ENCODE measurements around the gene CSAD. TPM values are rescaled to one million over a fixed set of nuclear protein-coding genes. Genes with fewer than 3 reads are reported as not detected.

The CSAD gene
- total and polyA plus RNA-seq, 2 donors (not counting 3 experiments of a cell fraction or from before 2014, with no cell fraction given) = 21.1 to 24.4 TPM

DNA sequence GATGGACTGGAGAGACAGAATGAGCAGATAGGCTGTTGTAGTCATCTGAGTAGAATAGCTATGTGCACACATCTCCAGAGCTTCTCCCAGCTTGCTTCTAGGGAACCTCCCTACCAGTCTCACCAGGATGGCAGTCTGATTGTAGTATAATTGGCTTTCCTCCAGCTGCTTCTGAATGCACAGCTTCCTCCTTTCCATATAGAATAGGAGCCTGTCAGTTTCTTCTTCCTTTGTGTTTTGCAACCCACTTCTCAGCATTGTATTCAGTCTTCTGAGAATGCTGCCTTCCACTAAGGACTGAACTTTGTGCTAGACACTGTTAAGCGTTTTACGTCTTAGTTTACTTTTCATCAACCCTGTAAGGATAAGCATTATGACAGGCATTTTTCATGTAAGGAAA lies 2.2 kb upstream of the CSAD start:
- CTCF ChIA-PET = interaction anchor here (1.2 to 5.6 kb wide), 4 partner anchors 15 to 116 kb away, joined by 3 to 36 read pairs (median 32); no protein-coding TSS in a partner anchor
- TF ChIP-seq POLR2A (IDR thresholded peaks at IDR 0.05; ENCODE audit: low read depth, low read length) = peak; percentile 27
- TF ChIP-seq JUN (IDR thresholded peaks at IDR 0.05; ENCODE audit: borderline replicate concordance, insufficient read depth, insufficient read length, low read depth) = no peak
- TF ChIP-seq, protein P1, sequence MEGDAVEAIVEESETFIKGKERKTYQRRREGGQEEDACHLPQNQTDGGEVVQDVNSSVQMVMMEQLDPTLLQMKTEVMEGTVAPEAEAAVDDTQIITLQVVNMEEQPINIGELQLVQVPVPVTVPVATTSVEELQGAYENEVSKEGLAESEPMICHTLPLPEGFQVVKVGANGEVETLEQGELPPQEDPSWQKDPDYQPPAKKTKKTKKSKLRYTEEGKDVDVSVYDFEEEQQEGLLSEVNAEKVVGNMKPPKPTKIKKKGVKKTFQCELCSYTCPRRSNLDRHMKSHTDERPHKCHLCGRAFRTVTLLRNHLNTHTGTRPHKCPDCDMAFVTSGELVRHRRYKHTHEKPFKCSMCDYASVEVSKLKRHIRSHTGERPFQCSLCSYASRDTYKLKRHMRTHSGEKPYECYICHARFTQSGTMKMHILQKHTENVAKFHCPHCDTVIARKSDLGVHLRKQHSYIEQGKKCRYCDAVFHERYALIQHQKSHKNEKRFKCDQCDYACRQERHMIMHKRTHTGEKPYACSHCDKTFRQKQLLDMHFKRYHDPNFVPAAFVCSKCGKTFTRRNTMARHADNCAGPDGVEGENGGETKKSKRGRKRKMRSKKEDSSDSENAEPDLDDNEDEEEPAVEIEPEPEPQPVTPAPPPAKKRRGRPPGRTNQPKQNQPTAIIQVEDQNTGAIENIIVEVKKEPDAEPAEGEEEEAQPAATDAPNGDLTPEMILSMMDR (IDR thresholded peaks at IDR 0.05; ENCODE audit: extremely low read depth in 1 of 2, insufficient read depth in 1 of 2, low read depth in 1 of 2, low read length in 2 of 2) = no peak
- no peak for TF ChIP-seq GATA2 (IDR thresholded peaks at IDR 0.05; ENCODE audit: insufficient read depth, insufficient read length, low read depth, low read length)
- peak; percentile 26 for DNase-seq (ENCODE audit: low read depth, low spot score)
- Histone ChIP-seq H2AFZ (ENCODE audit: low read depth, low read length) (no peak overlapping the region), H3K4me2 (ENCODE audit: insufficient read depth, low read length) (peak overlapping the region; percentile 13), H4K20me1 (replicated peaks; ENCODE audit: control insufficient read depth, extremely low read depth, insufficient read depth, low read length) (no peaks in the 10 kb centered on the region), H3K36me3 (ENCODE audit: control insufficient read depth in 2 of 2, extremely low read depth in 1 of 2, insufficient read depth in 2 of 2, low read length in 2 of 2) (peaks cover 25 to 27% of the 10 kb centered on the region in 2 experiments), H3K9me3 (replicated peaks; ENCODE audit: control insufficient read depth, insufficient read depth, low read length) (no peaks in the 10 kb centered on the region), H3K9me1 (replicated peaks; ENCODE audit: control insufficient read depth, extremely low read depth, insufficient read depth, low read length) (no peaks in the 10 kb centered on the region), H3K4me1 (ENCODE audit: control insufficient read depth, extremely low read depth, insufficient read depth, low read length) (peaks cover 22% of the 10 kb centered on the region), H3K4me3 (replicated peaks in 1 of 3; ENCODE audit: insufficient read depth in 1 of 3, low read depth in 1 of 3, low read length in 3 of 3) (no peak overlapping the region), H3K27me3 (ENCODE audit: control insufficient read depth in 2 of 2, insufficient read depth in 2 of 2, low read length in 2 of 2) (no peaks in the 10 kb centered on the region), H3K79me2 (ENCODE audit: control insufficient read depth, insufficient read depth, low read length) (peaks cover 20% of the 10 kb centered on the region), H3K9ac (replicated peaks; ENCODE audit: extremely low read depth, insufficient read depth, low read length) (no peak overlapping the region), H3K27ac (ENCODE audit: insufficient read depth, low read depth, low read length) (no peak overlapping the region)
- BruUV-seq (replicated peaks) = no TSS peak
- peak; percentile 15 for FAIRE-seq
- dilution Hi-C loops (cut with MboI; ENCODE audit: extremely low pct_ligation_motif_present, low sequenced_read_pairs) (loop anchor here (10.0 kb wide), 1 partner anchor 48 kb away; no protein-coding TSS in a partner anchor), intact Hi-C loops (cut with micrococcal nuclease) (no loop called here)
- POLR2A ChIA-PET = no interaction called here

DNA sequence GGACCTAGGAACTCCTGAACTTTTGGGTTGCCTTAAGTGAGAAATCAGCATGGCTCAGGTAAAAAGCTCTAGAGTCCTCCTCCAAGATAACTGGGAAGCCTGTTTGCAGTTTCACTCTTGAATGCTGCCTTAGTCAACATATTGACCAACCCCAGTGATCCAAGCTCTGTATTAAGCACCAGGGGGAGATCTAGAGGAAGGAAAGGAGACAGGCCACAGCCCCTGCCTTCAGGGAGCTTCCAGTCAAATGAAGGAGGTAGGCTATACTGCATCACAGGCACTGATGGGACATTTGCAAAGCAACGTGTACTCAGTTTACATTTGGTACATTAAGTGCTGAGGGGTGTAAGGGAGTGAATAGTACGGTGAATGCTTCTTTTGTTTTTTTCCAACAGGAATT lies 1.2 kb upstream of the CSAD start:
- dilution Hi-C loops (cut with MboI; ENCODE audit: extremely low pct_ligation_motif_present, low sequenced_read_pairs) = loop anchor here (10.0 kb wide), 1 partner anchor 47 kb away; no protein-coding TSS in a partner anchor
- intact Hi-C loops (cut with micrococcal nuclease) = loop anchor here (2.0 kb wide), 2 partner anchors 23 to 103 kb away; partner anchors contain the start of gene SPRYD3
- H3K27ac ChIP-seq (ENCODE audit: insufficient read depth, low read depth, low read length) = no peak overlapping the region
- H3K9me1 ChIP-seq (replicated peaks; ENCODE audit: control insufficient read depth, extremely low read depth, insufficient read depth, low read length) = no peaks in the 10 kb centered on the region
- H3K4me1 ChIP-seq (ENCODE audit: control insufficient read depth, extremely low read depth, insufficient read depth, low read length) = peaks cover 22% of the 10 kb centered on the region
- ChIA-PET CTCF (interaction anchor here (1.2 to 5.6 kb wide), 6 partner anchors 8 to 115 kb away, joined by 3 to 36 read pairs (median 24); no protein-coding TSS in a partner anchor), POLR2A (no interaction called here)
- H3K9me3 ChIP-seq (replicated peaks; ENCODE audit: control insufficient read depth, insufficient read depth, low read length) = no peaks in the 10 kb centered on the region
- TF ChIP-seq EZH2 (IDR thresholded peaks at IDR 0.05; ENCODE audit: borderline replicate concordance, low read depth, low read length, severe bottlenecking) (no peak), MYC (IDR thresholded peaks at IDR 0.05; ENCODE audit: low read depth, low read length) (no peak), POLR2AphosphoS5 (IDR thresholded peaks at IDR 0.05; ENCODE audit: insufficient read depth, low read depth, low read length) (no peak), FOS (IDR thresholded peaks at IDR 0.05; ENCODE audit: borderline replicate concordance, insufficient read depth, low read length) (no peak)
- TF ChIP-seq, protein P1 (IDR thresholded peaks at IDR 0.05; ENCODE audit: extremely low read depth in 1 of 2, insufficient read depth in 1 of 2, low read depth in 1 of 2, low read length in 2 of 2) = no peak
- FAIRE-seq (no peak), DNase-seq (ENCODE audit: low read depth, low spot score) (no peak)
- H2AFZ ChIP-seq (ENCODE audit: low read depth, low read length) = no peak overlapping the region
- no peaks in the 10 kb centered on the region for H4K20me1 ChIP-seq (replicated peaks; ENCODE audit: control insufficient read depth, extremely low read depth, insufficient read depth, low read length)
- no peak overlapping the region for H3K9ac ChIP-seq (replicated peaks; ENCODE audit: extremely low read depth, insufficient read depth, low read length)
- BruUV-seq (replicated peaks) = no TSS peak
- peak overlapping the region; percentile 74 for H3K4me2 ChIP-seq (ENCODE audit: insufficient read depth, low read length)
- H3K79me2 ChIP-seq (ENCODE audit: control insufficient read depth, insufficient read depth, low read length) = peaks cover 20% of the 10 kb centered on the region
- H3K27me3 ChIP-seq (ENCODE audit: control insufficient read depth in 2 of 2, insufficient read depth in 2 of 2, low read length in 2 of 2) = no peaks in the 10 kb centered on the region
- peaks cover 17 to 20% of the 10 kb centered on the region in 2 experiments for H3K36me3 ChIP-seq (ENCODE audit: control insufficient read depth in 2 of 2, extremely low read depth in 1 of 2, insufficient read depth in 2 of 2, low read length in 2 of 2)
- H3K4me3 ChIP-seq (replicated peaks in 1 of 3; ENCODE audit: insufficient read depth in 1 of 3, low read depth in 1 of 3, low read length in 3 of 3) = peak overlapping the region in 1 of 3 experiments; percentile 73

Data from endothelial cell of umbilical vein (primary cell).